ENCODE results near the gene CALCOCO2.
"Not testable (repeated sequence)": the region's sequence is repeated elsewhere in the genome, so short reads cannot be mapped to it uniquely, and the experiment has no call there.

The CALCOCO2 gene

DNA sequence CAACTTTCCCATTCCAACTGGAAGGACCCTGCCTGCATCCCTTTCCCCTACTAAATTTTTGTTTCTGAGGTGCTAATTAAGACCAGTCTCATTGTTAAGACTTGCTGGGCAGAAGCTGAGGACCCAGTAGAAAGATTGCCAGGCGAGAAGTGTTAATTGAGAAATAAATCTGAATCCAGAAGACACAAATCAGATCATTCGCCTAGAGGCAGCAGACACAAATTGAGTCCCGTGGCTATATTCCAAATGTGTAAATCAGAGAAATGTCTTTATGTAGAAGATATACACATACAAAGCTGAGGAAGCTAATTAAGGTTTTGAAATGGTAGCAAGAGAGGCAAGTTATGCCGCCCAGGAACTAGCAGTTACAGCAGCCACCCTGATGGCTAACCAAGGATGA lies 29.6 kb downstream of the CALCOCO2 start:
- TF ChIP-seq, protein P1, sequence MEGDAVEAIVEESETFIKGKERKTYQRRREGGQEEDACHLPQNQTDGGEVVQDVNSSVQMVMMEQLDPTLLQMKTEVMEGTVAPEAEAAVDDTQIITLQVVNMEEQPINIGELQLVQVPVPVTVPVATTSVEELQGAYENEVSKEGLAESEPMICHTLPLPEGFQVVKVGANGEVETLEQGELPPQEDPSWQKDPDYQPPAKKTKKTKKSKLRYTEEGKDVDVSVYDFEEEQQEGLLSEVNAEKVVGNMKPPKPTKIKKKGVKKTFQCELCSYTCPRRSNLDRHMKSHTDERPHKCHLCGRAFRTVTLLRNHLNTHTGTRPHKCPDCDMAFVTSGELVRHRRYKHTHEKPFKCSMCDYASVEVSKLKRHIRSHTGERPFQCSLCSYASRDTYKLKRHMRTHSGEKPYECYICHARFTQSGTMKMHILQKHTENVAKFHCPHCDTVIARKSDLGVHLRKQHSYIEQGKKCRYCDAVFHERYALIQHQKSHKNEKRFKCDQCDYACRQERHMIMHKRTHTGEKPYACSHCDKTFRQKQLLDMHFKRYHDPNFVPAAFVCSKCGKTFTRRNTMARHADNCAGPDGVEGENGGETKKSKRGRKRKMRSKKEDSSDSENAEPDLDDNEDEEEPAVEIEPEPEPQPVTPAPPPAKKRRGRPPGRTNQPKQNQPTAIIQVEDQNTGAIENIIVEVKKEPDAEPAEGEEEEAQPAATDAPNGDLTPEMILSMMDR (IDR thresholded peaks at IDR 0.05; ENCODE audit: low read depth, low read length, missing control alignments): no peak
- no peak for DNase-seq (ENCODE audit: low read depth)
- in situ Hi-C loops (cut with HindIII; ENCODE audit: low sequenced_read_pairs): loop anchor here (10.0 kb wide), 1 partner anchor 126 kb away; no protein-coding TSS in a partner anchor
- H3K4me3 ChIP-seq (ENCODE audit: low read depth, low read length): no peak overlapping the region

DNA sequence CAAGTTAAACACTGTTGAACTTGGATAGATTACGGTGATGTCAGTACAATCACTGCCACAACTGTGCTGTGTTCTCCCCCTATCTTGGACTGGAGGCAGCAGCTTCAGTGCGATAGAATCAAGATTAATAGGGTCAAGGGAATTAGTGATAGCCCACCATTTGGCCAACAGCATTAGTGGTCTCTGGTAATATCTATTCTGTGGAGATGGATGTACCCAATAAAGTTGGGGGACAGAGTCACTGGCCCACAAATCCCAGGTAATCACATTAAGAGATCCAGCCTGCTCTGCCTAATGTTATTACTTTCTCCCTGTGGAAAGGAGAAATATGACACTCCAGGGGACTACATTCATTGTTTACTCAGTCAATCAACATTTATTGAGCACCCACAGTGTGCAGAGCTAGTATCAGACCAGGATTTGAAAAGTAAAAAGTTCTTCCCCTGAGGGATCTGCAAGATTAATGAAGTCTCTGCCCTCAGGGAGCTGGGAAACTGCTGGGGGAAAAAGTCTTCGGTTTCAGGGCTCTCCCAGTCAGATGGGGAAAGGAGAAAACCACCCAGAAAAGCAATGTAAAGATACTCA lies 38.2 kb downstream of the CALCOCO2 start:
- TF ChIP-seq, protein P1 (IDR thresholded peaks at IDR 0.05; ENCODE audit: low read depth, low read length, missing control alignments): no peak
- in situ Hi-C loops (cut with HindIII; ENCODE audit: low sequenced_read_pairs): loop anchor here (10.0 kb wide), 1 partner anchor 134 kb away; no protein-coding TSS in a partner anchor

GRCh38 chr17:48869821-48870318 lies 39.0 kb downstream of the CALCOCO2 start:
- H3K4me3 ChIP-seq (ENCODE audit: low read depth, low read length): no peak overlapping the region
- in situ Hi-C loops (cut with HindIII; ENCODE audit: low sequenced_read_pairs): loop anchor here (10.0 kb wide), 1 partner anchor 135 kb away; no protein-coding TSS in a partner anchor
- DNase-seq (ENCODE audit: low read depth): no peak
- TF ChIP-seq, protein P1 (IDR thresholded peaks at IDR 0.05; ENCODE audit: low read depth, low read length, missing control alignments): no peak

More for the DNA sequence above, 38.2 kb downstream of the CALCOCO2 start:
- DNase-seq (ENCODE audit: low read depth): no peak
- H3K4me3 ChIP-seq (ENCODE audit: low read depth, low read length): no peak overlapping the region

DNA sequence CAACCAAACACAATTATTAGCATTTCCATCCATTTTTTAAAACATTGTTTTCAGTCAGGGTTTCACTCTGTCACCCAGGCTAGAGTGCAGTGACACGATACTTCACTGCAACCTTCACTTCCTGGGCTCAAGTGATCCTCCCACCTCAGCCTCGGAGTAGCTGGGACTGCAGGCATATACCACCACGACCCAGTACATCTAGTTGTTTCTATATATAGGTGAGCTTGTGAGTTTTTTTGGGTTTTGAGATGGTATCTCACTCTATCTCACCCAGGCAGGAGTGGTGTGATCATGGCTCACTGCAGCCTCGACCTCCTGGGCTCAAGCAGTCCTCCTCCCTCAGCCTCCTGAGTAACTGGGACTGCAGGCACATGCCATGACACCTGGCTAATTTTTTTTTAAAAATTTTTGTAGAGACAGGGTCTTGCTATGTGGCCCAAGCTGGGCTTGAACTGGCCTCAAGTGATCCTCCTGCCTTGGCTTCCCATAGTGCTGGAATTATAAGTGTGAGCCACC lies 40.3 kb downstream of the CALCOCO2 start:
- no peak overlapping the region for H3K4me3 ChIP-seq (ENCODE audit: low read depth, low read length)
- DNase-seq (ENCODE audit: low read depth): no peak
- TF ChIP-seq, protein P1 (IDR thresholded peaks at IDR 0.05; ENCODE audit: low read depth, low read length, missing control alignments): no peak
- in situ Hi-C loops (cut with HindIII; ENCODE audit: low sequenced_read_pairs): no loop called here

- TF ChIP-seq, protein P1 (IDR thresholded peaks at IDR 0.05; ENCODE audit: low read depth, low read length, missing control alignments): no peak
- no peak for DNase-seq (ENCODE audit: low read depth)
- H3K4me3 ChIP-seq (ENCODE audit: low read depth, low read length): no peak overlapping the region
- in situ Hi-C loops (cut with HindIII; ENCODE audit: low sequenced_read_pairs): no loop called here
These were observed 40.9 kb downstream of the CALCOCO2 start for GRCh38 chr17:48871551-48872351.

- in situ Hi-C loops (cut with HindIII; ENCODE audit: low sequenced_read_pairs); DNase-seq (ENCODE audit: low read depth); H3K4me3 ChIP-seq (ENCODE audit: low read depth, low read length): not testable (repeated sequence)
These were observed 41.6 kb downstream of the CALCOCO2 start for GRCh38 chr17:48872409-48872808.

All from astrocyte of the cerebellum (primary cell).